HepG2 (cell line): ENCODE data around the gene FOXA3. TPM values are rescaled to one million over a fixed set of nuclear protein-coding genes. Genes with fewer than 3 reads are reported as not detected.

Experiments
- CENPX ChIP-seq: sonication (generic); formaldehyde crosslinking; IDR thresholded peaks from 2 replicates; pipeline ENCODE4 v1.9.0; 2021; ENCODE audit warnings: mild to moderate bottlenecking, missing genetic modification reagents, moderate library complexity
- CREM ChIP-seq, 2 experiments: sonication (generic) in 1 of 2; formaldehyde crosslinking in 1 of 2; IDR thresholded peaks; 2 replicates each; pipeline versions ENCODE4 v1.4.0 to v1.6.1; 2016 to 2020; ENCODE audit warnings: antibody characterized with exemption in 1 of 2, mild to moderate bottlenecking in 1 of 2, missing genetic modification reagents in 1 of 2
- ELK4 ChIP-seq: sonication (generic); formaldehyde crosslinking; IDR thresholded peaks from 2 replicates; pipeline ENCODE4 v1.9.0; 2021; ENCODE audit warnings: missing genetic modification reagents, borderline replicate concordance
- GATAD1 ChIP-seq: IDR thresholded peaks from 2 replicates; pipeline ENCODE4 v1.6.1; 2016; ENCODE audit warnings: missing genetic modification reagents, missing compliant biosample characterization
- KDM2A ChIP-seq: sonication (generic); formaldehyde crosslinking; IDR thresholded peaks from 2 replicates; pipeline ENCODE4 v1.4.0; 2020; ENCODE audit warnings: low read depth, missing genetic modification reagents, borderline replicate concordance
- LCORL ChIP-seq, 2 experiments: fragments of 450-650 bp in 1 of 2; sonication (generic) in 1 of 2; formaldehyde crosslinking in 1 of 2; IDR thresholded peaks; 2 replicates each; pipeline versions ENCODE4 v1.5.0 to v1.6.1; 2017 to 2020; ENCODE audit warnings: antibody characterized with exemption in 1 of 2, missing genetic modification reagents in 1 of 2
- TBL1XR1 ChIP-seq: fragments of 150-350 bp; IDR thresholded peaks from 2 replicates; pipeline ENCODE4 v1.6.1; 2014; ENCODE audit warnings: borderline replicate concordance, low read length; ENCODE audit not compliant: partially characterized antibody
- TFDP1 ChIP-seq: IDR thresholded peaks from 2 replicates; pipeline ENCODE4 v1.6.1; 2016; ENCODE audit warnings: missing compliant biosample characterization, missing genetic modification reagents, borderline replicate concordance
- THAP11 ChIP-seq: IDR thresholded peaks from 2 replicates; pipeline ENCODE4 v1.6.1; 2016; ENCODE audit warnings: missing biosample characterization, missing genetic modification reagents
- ZFX ChIP-seq: sonication (generic); formaldehyde crosslinking; IDR thresholded peaks from 2 replicates; pipeline ENCODE4 v1.4.0; 2020; ENCODE audit warnings: mild to moderate bottlenecking, low read depth, missing genetic modification reagents, moderate library complexity
- ZNF282 ChIP-seq: fragments of 450-650 bp; IDR thresholded peaks from 2 replicates; pipeline ENCODE4 v1.6.1; 2018; ENCODE audit not compliant: partially characterized antibody
- ZNF781 ChIP-seq: sonication (generic); formaldehyde crosslinking; IDR thresholded peaks from 2 replicates; pipeline ENCODE4 v1.5.1; 2020; ENCODE audit warnings: borderline replicate concordance, mild to moderate bottlenecking, missing genetic modification reagents; ENCODE audit errors: not compliant biosample characterization
- ZNF788 ChIP-seq: sonication (generic); formaldehyde crosslinking; IDR thresholded peaks from 2 replicates; pipeline ENCODE4 v1.5.0; 2020; ENCODE audit warnings: mild to moderate bottlenecking, missing genetic modification reagents, borderline replicate concordance
- polyA plus RNA-seq, 8 experiments: library from polyadenylated mRNA; depleted of rRNA in 3 of 8; stranded (reverse) in 7 of 8; unstranded in 1 of 8; fragments of >200 nt; fragmentation: Illumina TruSeq in 4 of 8; extraction: Trizol in 4 of 8; gene quantifications; 2 replicates each; pipeline versions ENCODE4 v1.2.1 to v1.2.3, GENCODE V29; 2011 to 2016; ENCODE audit warnings: low read depth in 4 of 8, missing spikeins in 1 of 8, mixed read lengths in 1 of 8; ENCODE audit not compliant: insufficient read depth in 1 of 8
- total RNA-seq, 5 experiments: library from RNA; depleted of rRNA; stranded (reverse); fragments of >200 nt; fragmentation: Illumina TruSeq; extraction: Trizol; gene quantifications; 2 replicates each; pipeline ENCODE4 v1.2.3, GENCODE V29; 2016; ENCODE audit warnings: low read depth in 1 of 5
- TF ChIP-seq, protein P1 (sequence below): sonication (generic); formaldehyde crosslinking; IDR thresholded peaks from 2 replicates; pipeline ENCODE4 v1.9.0; 2021; ENCODE audit warnings: missing genetic modification reagents, borderline replicate concordance
- TF ChIP-seq, protein P2 (sequence below): sonication (generic); formaldehyde crosslinking; conservative IDR thresholded peaks from 2 replicates; pipeline ENCODE4 v1.4.0; 2020; ENCODE audit warnings: missing genetic modification reagents
- TF ChIP-seq, protein P3 (sequence below): sonication (generic); formaldehyde crosslinking; IDR thresholded peaks from 2 replicates; pipeline ENCODE4 v1.9.0; 2022; ENCODE audit warnings: missing genetic modification reagents, mild to moderate bottlenecking, borderline replicate concordance

The FOXA3 gene
- total and polyA plus RNA-seq, 2 of the 13 experiments (the other 11 are each of a cell fraction or from before 2014, with no cell fraction given) = 29.8 to 47.6 TPM

DNA sequence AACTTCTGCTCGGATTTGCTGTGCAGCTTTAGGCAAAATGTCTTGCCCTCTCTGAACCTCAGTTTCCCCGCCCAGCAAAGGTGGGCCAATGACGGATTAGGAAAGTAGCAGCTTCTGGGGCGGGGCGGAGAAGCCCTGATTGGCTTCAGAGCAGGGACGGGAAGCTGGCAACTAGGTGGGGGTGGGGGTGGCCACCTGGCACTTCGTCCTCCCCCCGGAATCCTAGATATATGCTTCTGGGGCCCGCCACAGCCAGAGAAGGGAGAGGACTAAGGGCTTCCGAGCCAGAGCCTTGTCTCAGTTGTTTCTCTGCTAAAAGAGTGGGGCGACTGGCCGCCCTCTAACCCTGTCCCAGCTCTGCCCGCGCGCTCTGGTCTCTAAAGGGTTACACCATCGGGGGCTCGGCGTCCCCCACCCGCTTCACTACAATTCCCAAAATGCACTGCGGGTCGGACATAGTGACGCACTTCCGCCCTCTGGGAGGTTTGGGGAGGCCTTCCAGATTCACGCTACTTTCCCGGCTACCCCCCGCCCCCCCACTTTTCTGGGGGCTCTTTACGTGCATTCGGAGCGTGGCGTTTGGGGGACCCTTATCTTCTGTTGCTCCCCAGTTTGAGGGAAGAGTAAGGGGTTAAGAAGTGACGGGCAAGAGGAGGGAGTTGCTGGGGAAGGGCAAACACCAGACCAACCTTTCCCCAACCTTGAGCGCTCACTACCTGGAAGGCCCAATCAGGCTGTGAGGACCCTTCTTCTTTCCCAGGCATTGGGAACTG lies 22.5 kb downstream of the FOXA3 start (continued):
- TF ChIP-seq, protein P1, sequence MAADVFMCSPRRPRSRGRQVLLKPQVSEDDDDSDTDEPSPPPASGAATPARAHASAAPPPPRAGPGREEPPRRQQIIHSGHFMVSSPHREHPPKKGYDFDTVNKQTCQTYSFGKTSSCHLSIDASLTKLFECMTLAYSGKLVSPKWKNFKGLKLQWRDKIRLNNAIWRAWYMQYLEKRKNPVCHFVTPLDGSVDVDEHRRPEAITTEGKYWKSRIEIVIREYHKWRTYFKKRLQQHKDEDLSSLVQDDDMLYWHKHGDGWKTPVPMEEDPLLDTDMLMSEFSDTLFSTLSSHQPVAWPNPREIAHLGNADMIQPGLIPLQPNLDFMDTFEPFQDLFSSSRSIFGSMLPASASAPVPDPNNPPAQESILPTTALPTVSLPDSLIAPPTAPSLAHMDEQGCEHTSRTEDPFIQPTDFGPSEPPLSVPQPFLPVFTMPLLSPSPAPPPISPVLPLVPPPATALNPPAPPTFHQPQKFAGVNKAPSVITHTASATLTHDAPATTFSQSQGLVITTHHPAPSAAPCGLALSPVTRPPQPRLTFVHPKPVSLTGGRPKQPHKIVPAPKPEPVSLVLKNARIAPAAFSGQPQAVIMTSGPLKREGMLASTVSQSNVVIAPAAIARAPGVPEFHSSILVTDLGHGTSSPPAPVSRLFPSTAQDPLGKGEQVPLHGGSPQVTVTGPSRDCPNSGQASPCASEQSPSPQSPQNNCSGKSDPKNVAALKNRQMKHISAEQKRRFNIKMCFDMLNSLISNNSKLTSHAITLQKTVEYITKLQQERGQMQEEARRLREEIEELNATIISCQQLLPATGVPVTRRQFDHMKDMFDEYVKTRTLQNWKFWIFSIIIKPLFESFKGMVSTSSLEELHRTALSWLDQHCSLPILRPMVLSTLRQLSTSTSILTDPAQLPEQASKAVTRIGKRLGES (CRISPR knock-in tag) = no peak
- TF ChIP-seq KDM2A (CRISPR knock-in tag) (peak; percentile 100), ZNF788 (peak; percentile 50; the same call in 1 of the 2 replicates), ZFX (CRISPR knock-in tag) (peak; percentile 95), GATAD1 (CRISPR knock-in tag) (peak; percentile 85), TFDP1 (CRISPR knock-in tag) (no peak), TBL1XR1 (peak; percentile 44), LCORL (IDR thresholded peaks at IDR 0.05) (no peak), LCORL (CRISPR knock-in tag; IDR thresholded peaks at IDR 0.05) (0 out of 2 replicates have a peak, but pooled peaks have one; percentile 6), CREM (IDR thresholded peaks at IDR 0.05) (peak; percentile 97), CREM (CRISPR knock-in tag; IDR thresholded peaks at IDR 0.05) (peak; percentile 42; the same call in 1 of the 2 replicates), THAP11 (CRISPR knock-in tag) (peak; percentile 97), ELK4 (CRISPR knock-in tag) (0 out of 2 replicates have a peak, but pooled peaks have one; percentile 41), ZNF781 (CRISPR knock-in tag) (peak; percentile 68), ZNF282 (no peak), CENPX (CRISPR knock-in tag) (no peak)
- TF ChIP-seq, protein P2, sequence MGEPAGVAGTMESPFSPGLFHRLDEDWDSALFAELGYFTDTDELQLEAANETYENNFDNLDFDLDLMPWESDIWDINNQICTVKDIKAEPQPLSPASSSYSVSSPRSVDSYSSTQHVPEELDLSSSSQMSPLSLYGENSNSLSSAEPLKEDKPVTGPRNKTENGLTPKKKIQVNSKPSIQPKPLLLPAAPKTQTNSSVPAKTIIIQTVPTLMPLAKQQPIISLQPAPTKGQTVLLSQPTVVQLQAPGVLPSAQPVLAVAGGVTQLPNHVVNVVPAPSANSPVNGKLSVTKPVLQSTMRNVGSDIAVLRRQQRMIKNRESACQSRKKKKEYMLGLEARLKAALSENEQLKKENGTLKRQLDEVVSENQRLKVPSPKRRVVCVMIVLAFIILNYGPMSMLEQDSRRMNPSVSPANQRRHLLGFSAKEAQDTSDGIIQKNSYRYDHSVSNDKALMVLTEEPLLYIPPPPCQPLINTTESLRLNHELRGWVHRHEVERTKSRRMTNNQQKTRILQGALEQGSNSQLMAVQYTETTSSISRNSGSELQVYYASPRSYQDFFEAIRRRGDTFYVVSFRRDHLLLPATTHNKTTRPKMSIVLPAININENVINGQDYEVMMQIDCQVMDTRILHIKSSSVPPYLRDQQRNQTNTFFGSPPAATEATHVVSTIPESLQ = no peak
- TF ChIP-seq, protein P3, sequence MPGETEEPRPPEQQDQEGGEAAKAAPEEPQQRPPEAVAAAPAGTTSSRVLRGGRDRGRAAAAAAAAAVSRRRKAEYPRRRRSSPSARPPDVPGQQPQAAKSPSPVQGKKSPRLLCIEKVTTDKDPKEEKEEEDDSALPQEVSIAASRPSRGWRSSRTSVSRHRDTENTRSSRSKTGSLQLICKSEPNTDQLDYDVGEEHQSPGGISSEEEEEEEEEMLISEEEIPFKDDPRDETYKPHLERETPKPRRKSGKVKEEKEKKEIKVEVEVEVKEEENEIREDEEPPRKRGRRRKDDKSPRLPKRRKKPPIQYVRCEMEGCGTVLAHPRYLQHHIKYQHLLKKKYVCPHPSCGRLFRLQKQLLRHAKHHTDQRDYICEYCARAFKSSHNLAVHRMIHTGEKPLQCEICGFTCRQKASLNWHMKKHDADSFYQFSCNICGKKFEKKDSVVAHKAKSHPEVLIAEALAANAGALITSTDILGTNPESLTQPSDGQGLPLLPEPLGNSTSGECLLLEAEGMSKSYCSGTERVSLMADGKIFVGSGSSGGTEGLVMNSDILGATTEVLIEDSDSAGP (CRISPR knock-in tag) = peak; percentile 98
